OCI-LY7 (cell line): Measurements from ENCODE around the gene HCCS. TPM values are rescaled to one million over a fixed set of nuclear protein-coding genes. Genes with fewer than 3 reads are reported as not detected.
A peak's percentile ranks its signal among the peaks of the same experiment; 100 is the strongest.

Source experiments
- BruUV-seq: library from RNA; stranded (reverse); fragments of 400-500 nt; replicated peaks from 2 replicates; lab custom pipeline; 2021; lab: Mats Ljungman, UMichigan
- CTCF ChIA-PET: fragments of 300-600 bp; sonication (Branson Sonifier 250); formaldehyde crosslinking; loops from one replicate; lab custom pipeline; 2022; ENCODE audit warnings: antibody characterized with exemption; ENCODE audit not compliant: unreplicated experiment; lab: Charles Lee
- POLR2A ChIA-PET: fragments of 300-600 bp; sonication (Branson Sonifier 250); formaldehyde crosslinking; loops from one replicate; lab custom pipeline; 2022; ENCODE audit warnings: antibody characterized with exemption; lab: Charles Lee
- DNase-seq: peaks from one replicate; pipeline ENCODE4 v3.0.0-alpha.2; 2015; ENCODE audit warnings: low spot score
- H2AFZ ChIP-seq: fragments of 200-600 bp; sonication (generic), shearing (Covaris generic); 2 replicates; pipeline ENCODE4 v1.6.1; 2014; ENCODE audit warnings: mild to moderate bottlenecking, antibody characterized with exemption, low read length, moderate library complexity
- H3K27ac ChIP-seq: fragments of 200-600 bp; sonication (generic); 2 replicates; pipeline ENCODE4 v1.5.1; 2014; ENCODE audit warnings: mixed run types, low read depth, mild to moderate bottlenecking, moderate library complexity, low read length, inconsistent platforms; ENCODE audit not compliant: poor library complexity, severe bottlenecking
- H3K36me3 ChIP-seq: fragments of 200-600 bp; sonication (generic); 2 replicates; pipeline ENCODE4 v1.6.1; 2014; ENCODE audit warnings: mild to moderate bottlenecking, antibody characterized with exemption, low read length, moderate library complexity, mixed read lengths; ENCODE audit not compliant: insufficient read depth
- H3K4me1 ChIP-seq: fragments of 200-600 bp; sonication (generic); 2 replicates; pipeline ENCODE4 v1.5.1; 2014; ENCODE audit warnings: mild to moderate bottlenecking, low read length; ENCODE audit not compliant: insufficient read depth, poor library complexity, severe bottlenecking
- H3K4me2 ChIP-seq: fragments of 200-600 bp; sonication (generic); 2 replicates; pipeline ENCODE4 v1.6.1; 2014; ENCODE audit warnings: mild to moderate bottlenecking, low read length
- H3K4me3 ChIP-seq: fragments of 200-600 bp; sonication (generic); 2 replicates; pipeline ENCODE4 v1.5.1; 2014; ENCODE audit warnings: mild to moderate bottlenecking, low read depth, low read length; ENCODE audit not compliant: poor library complexity, severe bottlenecking
- H3K79me2 ChIP-seq: fragments of 200-600 bp; sonication (generic); 2 replicates; pipeline ENCODE4 v1.6.1; 2016; ENCODE audit warnings: low read depth, mild to moderate bottlenecking, low read length, moderate library complexity, mixed read lengths; ENCODE audit not compliant: insufficient read depth
- H3K9me2 ChIP-seq: fragments of 200-600 bp; sonication (generic); 2 replicates; pipeline ENCODE4 v1.6.1; 2016; ENCODE audit warnings: mild to moderate bottlenecking, low read length, mixed read lengths; ENCODE audit not compliant: insufficient read depth
- H3K9me3 ChIP-seq: fragments of 200-600 bp; sonication (generic); 2 replicates; pipeline ENCODE4 v1.6.1; 2014; ENCODE audit warnings: mild to moderate bottlenecking, mixed run types, low read length, mixed read lengths
- H4K20me1 ChIP-seq: fragments of 200-600 bp; sonication (generic); 2 replicates; pipeline ENCODE4 v1.6.1; 2014; ENCODE audit warnings: mild to moderate bottlenecking, antibody characterized with exemption, low read length, moderate library complexity, mixed read lengths; ENCODE audit not compliant: insufficient read depth
- CTCF ChIP-seq: fragments of 200-600 bp; sonication (generic); conservative IDR thresholded peaks from 2 replicates; pipeline ENCODE4 v1.5.1; 2014; ENCODE audit warnings: mild to moderate bottlenecking, antibody characterized with exemption, low read length, moderate library complexity, mixed read lengths
- EZH2phosphoT487 ChIP-seq: fragments of 200-600 bp; sonication (generic); IDR thresholded peaks from 2 replicates; pipeline ENCODE4 v1.6.1; 2018; ENCODE audit warnings: low read depth, borderline replicate concordance, mild to moderate bottlenecking, mixed run types, antibody characterized with exemption, low read length, moderate library complexity, mixed read lengths
- intact Hi-C: fragments of 100-400 bp; cut with micrococcal nuclease; formaldehyde crosslinking; loops from one replicate; pipeline ENCODE4 v1.10.0; 2022; ENCODE audit not compliant: unreplicated experiment
- total RNA-seq, 2 experiments: library from RNA; depleted of rRNA in 1 of 2; stranded (reverse); fragments of >200 nt in 1 of 2; shearing (Covaris generic) in 1 of 2; gene quantifications; 2 replicates each; pipeline ENCODE4 v1.2.3, GENCODE V29; 2014 to 2022

Gene HCCS
- total RNA-seq, 2 experiments from 2014 or later = 11.1 to 25.2 TPM

- peaks cover 9% of the 10 kb centered on the region for H3K4me1 ChIP-seq
- no peaks in the 10 kb centered on the region for H3K9me2 ChIP-seq
- H3K4me3 ChIP-seq = no peak overlapping the region
- POLR2A ChIA-PET = no interaction called here
- CTCF ChIA-PET = no interaction called here
- no peak for TF ChIP-seq EZH2phosphoT487
- peak; percentile 73 for TF ChIP-seq CTCF
- no peaks in the 10 kb centered on the region for H4K20me1 ChIP-seq
- peak; percentile 79 for DNase-seq
- no peak overlapping the region for H3K27ac ChIP-seq
- no peaks in the 10 kb centered on the region for H3K36me3 ChIP-seq
- H3K79me2 ChIP-seq = no peaks in the 10 kb centered on the region
- no TSS peak for BruUV-seq
- intact Hi-C loops = loop anchor here (1.0 to 5.0 kb wide), 4 partner anchors 238 to 628 kb away; no protein-coding TSS in a partner anchor
- no peaks in the 10 kb centered on the region for H3K9me3 ChIP-seq
- peak overlapping the region; percentile 86; the same call in 1 of the 2 replicates for H2AFZ ChIP-seq
- peak overlapping the region; percentile 55 for H3K4me2 ChIP-seq
These were observed 33.0 kb downstream of the HCCS start for GRCh38 chrX:11143931-11144678.

- Histone ChIP-seq H4K20me1 (no peaks in the 10 kb centered on the region), H3K4me1 (peaks cover 9% of the 10 kb centered on the region), H3K36me3 (no peaks in the 10 kb centered on the region), H3K9me2 (no peaks in the 10 kb centered on the region), H3K9me3 (no peaks in the 10 kb centered on the region), H3K4me2 (no peak overlapping the region), H3K79me2 (no peaks in the 10 kb centered on the region), H3K4me3 (no peak overlapping the region), H2AFZ (no peak overlapping the region), H3K27ac (no peak overlapping the region)
- intact Hi-C loops = no loop called here
- CTCF ChIA-PET = no interaction called here
- no TSS peak for BruUV-seq
- POLR2A ChIA-PET = interaction anchor here (0.6 kb wide), 2 partner anchors 367 to 1291 kb away, joined by 3 read pairs; no protein-coding TSS in a partner anchor
- TF ChIP-seq CTCF = no peak
- no peak for TF ChIP-seq EZH2phosphoT487
- no peak for DNase-seq
These were observed 35.3 kb downstream of the HCCS start for GRCh38 chrX:11146411-11146810.

- no peak overlapping the region for H3K27ac ChIP-seq
- H4K20me1 ChIP-seq = no peaks in the 10 kb centered on the region
- H3K4me1 ChIP-seq = peaks cover 9% of the 10 kb centered on the region
- ChIA-PET CTCF (no interaction called here), POLR2A (no interaction called here)
- H3K36me3 ChIP-seq = no peaks in the 10 kb centered on the region
- no peaks in the 10 kb centered on the region for H3K9me2 ChIP-seq
- H3K9me3 ChIP-seq = no peaks in the 10 kb centered on the region
- no peak for DNase-seq
- H3K4me3 ChIP-seq = no peak overlapping the region
- H3K4me2 ChIP-seq = no peak overlapping the region
- BruUV-seq = no TSS peak
- no peak overlapping the region for H2AFZ ChIP-seq
- H3K79me2 ChIP-seq = no peaks in the 10 kb centered on the region
- intact Hi-C loops = no loop called here
- no peak for TF ChIP-seq EZH2phosphoT487
- TF ChIP-seq CTCF = no peak
These were observed 37.3 kb downstream of the HCCS start for GRCh38 chrX:11148401-11148800.
